DOHH2 (cell line): ENCODE data around the gene MRPS23.

Experiments used
- CTCF ChIP-seq: fragments of 200-600 bp; sonication (generic); IDR thresholded peaks from one replicate; pipeline ENCODE4 v1.5.1; 2014; ENCODE audit warnings: antibody characterized with exemption, mild to moderate bottlenecking, low read depth, low read length; ENCODE audit not compliant: poor library complexity, severe bottlenecking
- EZH2phosphoT487 ChIP-seq: fragments of 200-600 bp; sonication (generic); IDR thresholded peaks from 2 replicates; pipeline ENCODE4 v1.6.1; 2017; ENCODE audit warnings: borderline replicate concordance, mild to moderate bottlenecking, antibody characterized with exemption, low read length, moderate library complexity, mixed read lengths

GRCh38 chr17:57855391-57856035 lies 5.7 kb upstream of the MRPS23 start:
- no peak for TF ChIP-seq CTCF
- TF ChIP-seq EZH2phosphoT487 = no peak
